GM21526 (cell line): ENCODE measurements around the gene DCBLD2.
"Not testable (repeated sequence)": the region's sequence is repeated elsewhere in the genome, so short reads cannot be mapped to it uniquely, and the experiment has no call there.

Experiments used
- ATAC-seq: cut with Tn5 transposase; IDR thresholded peaks from one replicate; pipeline ENCODE4 v1.9.1; 2021; ENCODE audit warnings: moderate library complexity; ENCODE audit not compliant: unreplicated experiment, low FRiP score

Gene DCBLD2

DNA sequence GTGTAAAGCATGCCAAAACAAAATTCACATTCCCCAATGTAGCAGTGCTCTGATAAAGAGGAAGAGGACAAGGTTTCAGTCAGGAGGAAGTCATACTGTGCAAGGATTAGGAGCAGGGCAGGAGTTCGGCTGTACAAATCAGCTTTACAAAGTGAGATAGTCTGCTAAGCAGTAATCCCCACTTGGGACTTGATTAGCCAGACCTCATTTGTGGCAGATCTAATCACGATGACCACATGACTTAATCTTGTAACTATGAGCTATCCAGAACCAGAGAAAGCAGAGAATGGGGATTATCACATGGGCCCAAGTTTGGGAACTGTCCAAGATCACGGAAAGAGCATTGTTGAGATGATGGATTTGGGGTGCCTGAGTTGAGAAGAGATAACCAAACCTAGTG is 7.8 kb downstream of the DCBLD2 start:
- no peak for ATAC-seq

DNA sequence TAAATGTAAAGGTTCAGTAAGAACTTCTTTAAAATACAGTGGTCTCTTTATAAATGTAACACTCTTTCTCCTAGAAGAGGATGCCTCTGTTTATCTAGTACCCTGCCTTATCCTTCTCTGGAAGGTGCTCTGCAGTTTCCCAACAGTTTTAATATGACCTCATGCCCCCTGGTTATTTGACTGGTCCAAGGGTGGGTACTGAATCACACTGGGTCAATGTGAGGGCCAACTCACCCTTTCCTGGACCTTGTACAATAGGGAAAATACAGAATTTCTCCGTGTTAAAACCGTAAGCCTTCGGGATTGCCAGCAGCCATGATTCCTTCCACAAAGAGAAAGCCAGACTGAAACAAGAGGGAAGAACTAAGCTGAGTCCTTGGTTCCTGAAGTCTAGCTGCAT is 9.2 kb downstream of the DCBLD2 start:
- ATAC-seq: no peak

DNA sequence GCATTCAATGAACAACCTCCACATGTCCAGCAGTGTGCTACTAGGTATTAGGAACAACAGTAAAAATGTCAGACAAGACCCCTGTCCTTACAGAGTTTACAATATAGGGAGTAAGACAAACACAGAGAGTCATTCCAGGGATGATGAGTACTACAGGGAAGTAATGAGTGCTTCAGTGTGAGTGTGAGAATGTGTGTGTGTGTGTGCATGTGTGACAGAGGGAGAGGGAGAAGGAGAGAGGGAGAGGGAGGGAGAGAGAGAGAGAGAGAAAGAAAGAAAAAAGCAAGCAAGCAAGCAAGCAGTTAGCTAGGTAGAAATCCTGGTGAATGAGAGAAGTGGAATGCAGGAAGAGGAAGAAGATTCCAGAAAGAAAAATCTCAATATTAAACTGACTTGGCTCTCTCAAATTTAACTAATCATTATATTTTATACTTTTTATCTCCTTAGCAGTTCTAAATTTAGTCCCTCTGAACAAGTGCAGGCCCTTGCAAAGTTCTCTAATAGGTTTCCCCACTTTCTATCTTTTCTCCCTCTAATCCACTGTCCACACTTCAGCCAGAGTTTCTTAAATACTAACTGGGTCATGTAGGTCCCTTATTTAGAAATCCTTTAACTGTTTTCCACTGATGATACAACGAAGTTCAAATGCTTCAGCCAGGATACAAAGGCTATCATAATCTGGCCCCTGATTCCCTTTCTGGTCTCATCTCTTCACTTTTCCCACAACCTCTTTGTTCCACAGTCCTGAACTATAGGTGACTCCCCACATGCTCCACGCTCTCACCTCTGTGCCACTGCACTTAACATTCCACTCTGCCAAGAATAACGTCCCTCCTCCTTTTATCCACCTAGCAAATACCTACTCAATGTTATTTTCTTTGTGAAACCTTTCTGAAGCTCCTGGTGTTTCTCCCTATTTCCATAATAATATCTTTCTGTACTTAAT is 10.3 kb downstream of the DCBLD2 start:
- ATAC-seq: no peak

DNA sequence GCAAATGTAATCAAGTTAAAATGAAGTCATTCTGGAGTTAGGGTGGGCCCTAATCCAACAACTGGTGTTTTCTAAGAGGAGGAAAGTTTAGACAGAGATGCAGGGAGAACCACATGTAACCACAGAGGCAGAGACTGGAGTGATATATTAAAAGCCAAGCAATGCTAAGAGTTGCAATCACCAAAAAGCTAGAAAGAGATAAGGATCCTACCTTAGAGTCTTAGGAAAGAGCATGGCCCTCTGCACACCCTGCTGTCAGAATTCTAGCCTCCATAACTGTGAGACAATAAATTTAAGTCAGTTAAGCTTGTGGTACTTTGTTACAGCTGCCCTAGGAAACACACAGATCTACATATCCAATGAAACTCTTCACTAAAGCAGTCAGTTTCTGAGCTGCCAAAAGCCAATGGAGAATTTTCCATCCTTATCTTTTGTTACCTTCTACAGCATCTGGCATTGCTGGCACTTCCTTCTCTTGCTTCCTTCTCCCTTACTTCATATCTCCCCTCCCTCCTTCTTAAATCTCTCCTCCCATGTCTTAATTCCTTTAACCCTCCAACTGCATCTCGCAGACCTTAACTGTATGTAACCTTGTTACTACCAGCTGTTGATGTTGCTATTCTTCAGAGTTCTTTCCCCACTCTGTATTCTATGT is 11.2 kb downstream of the DCBLD2 start:
- ATAC-seq: no peak

DNA sequence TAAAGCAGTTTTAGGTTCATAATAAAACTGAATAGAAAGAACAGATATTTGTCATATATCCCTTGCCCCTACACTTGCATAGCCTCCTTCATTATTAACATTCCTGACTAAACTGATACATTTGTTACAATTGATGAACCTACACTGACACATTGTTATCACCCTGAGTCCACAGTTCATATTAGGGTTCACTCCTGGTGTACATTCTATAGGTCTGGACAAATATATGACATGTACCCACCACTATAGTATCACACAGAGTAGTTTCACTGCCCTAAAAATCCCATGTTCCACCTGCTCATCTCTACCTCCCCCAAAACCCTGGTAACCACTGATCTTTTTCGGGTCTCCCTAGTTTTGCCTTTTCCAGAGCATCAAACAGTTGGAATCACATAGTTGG is 13.8 kb downstream of the DCBLD2 start:
- ATAC-seq: no peak

DNA sequence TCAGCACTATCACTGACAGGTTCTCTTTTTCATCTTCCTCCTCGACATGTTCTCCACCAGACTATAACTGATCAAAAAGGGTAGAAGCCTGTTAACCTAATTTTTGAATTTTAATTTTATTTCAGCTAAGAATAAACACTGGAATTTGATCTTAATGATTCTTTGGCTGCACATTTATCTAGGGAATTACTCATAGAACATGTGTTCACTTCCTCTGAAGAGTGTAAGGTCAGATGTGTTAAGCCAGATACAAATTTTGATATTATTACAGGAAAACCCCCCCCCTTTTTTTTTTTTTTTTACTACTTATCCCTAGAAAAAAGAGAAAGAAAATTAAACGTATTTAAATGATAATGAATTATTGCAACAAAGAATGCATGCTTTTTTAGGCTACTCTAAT is 15.0 kb downstream of the DCBLD2 start:
- ATAC-seq: no peak

DNA sequence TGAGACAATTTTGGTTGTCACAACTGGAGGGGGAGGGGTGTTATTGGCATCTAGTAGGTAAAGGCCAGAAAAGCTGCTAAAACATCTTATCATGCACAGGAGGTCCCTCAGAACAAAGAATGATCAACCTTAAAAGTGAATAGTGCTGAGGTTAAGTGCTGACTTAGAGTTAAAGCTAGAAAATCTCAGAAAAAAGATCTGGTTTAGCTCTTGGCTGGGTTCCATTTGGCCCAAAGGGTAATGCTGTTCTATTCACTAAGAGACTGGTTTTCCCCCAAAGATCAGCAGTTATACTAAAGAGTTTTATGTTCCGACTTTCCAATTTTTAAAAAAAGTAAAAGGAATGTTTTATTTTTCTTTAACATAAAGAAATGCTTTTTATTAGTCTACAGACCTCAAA is 15.6 kb downstream of the DCBLD2 start:
- no peak for ATAC-seq

DNA sequence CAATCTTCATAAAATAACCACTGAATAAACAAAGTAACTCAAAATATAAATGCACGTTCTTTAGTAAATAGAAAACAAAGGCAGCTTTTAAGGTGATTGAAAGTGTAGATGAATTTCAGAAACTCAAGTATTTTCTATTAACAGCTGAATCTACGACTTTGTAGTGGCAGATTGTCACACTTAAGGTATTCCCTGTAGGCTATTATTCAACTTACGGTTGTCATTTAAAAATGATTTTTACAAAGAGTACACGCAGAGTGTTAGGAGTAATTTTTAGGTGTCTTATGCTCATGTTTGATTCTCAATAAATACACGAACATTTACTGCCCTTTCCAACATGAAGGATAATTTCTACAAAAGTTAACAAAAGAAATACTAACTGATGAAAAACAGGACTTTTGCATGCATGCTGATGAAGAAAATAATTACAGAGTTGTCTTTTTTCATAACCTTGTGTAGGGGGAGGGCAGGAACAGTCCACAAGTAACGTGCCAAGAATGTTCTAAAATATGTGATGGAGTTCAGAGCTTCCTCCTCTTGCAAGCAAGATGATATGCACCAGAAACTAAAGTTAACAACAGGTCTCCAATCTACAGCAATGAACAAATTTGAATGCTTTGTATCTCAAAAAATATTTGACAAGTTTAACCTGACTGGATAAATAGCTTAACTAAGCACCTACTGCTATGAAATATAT is 16.7 kb downstream of the DCBLD2 start:
- no peak for ATAC-seq

DNA sequence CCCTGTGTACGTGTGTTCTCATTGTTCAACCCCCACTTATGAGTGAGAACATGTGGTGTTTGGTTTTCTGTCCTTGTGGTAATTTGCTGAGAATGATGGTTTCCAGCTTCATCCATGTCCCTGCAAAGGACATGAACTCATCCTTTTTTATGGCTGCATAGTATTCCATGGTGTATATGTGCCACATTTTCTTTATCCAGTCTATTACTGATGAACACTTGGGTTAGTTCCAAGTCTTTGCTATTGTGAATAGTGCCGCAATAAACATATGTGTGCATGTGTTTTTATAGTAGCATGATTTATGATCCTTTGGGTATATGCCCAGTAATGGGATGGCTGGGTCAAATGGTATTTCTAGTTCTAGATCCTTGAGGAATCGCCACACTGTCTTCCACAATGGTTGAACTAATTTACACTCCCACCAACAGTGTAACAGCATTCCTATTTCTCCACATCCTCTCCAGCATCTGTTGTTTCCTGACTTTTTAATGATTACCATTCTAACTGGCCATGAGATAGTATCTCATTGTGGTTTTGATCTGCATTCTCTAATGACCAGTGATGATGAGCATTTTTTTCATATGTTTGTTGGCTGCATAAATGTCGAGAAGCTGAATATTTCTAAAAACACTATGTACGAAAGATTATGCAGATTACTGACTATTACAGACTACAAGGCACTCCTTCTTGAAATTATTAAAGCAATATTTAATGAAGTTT is 18.7 kb downstream of the DCBLD2 start:
- not testable (repeated sequence) for ATAC-seq

DNA sequence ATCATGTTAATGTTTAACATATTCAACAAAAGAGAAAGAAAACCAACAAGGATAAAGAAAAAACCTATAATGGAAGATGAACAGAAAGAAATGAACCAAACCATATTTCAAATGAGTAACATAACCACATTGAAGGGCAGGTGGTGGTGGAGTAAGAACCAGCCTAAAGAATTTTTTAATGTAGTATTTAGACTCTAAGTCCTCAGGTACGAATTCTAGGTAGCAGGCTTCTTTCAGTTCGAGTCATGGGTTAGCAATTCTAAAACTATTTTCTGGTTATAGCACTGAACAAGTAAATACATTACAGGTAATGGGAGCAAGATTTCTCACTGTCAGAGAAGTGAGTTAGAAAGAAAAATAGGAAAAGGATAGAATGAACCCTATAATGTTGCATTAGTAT is 24.4 kb downstream of the DCBLD2 start:
- no peak for ATAC-seq

DNA sequence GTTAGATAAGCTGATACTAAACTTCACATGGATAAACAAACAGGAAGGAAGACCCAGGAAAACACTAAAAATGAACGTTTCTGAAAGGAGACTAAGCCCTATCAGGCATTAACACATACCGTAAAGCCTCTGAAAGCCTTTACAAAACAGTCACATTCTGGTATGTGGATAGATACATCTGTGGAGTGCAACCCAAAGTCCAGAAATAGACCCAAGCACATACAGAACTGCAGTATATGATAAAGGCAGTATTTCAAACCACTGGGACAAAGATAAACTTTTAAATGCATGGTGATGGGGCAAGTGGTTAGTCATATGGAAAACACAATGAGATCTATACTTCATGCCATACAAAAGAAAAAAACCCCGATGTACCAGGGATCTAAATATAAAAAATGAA is 26.0 kb downstream of the DCBLD2 start:
- ATAC-seq: no peak

DNA sequence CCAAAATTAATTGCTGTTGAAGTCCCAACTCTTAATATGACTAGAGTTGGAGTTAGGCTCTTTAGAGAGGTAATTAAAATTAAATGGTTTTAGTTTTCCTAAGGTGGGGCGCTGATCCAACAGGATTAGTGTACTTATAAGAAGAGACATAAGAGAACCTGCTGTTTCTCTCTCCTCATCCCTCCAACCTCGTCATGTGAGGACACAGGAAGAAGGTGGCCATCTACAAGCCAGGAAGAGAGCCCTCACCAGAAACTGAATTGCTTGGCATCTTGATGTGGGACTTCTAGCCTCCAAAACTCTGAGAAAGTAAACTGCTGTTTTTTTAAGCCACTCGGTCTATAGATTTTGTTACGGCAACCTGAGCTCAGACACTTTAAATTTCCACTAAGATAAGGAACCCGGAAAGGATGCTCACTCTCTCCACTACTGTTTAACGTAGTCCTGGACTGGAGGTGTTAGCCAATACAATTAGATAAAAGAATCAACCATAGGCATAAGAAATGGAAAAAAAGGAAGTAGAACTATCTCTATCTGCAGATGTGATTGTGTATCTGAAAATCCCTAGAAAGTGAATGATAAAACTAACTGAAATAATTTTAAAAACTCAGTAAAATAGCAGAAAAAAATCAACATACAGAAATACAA is 26.8 kb downstream of the DCBLD2 start:
- ATAC-seq: no peak

DNA sequence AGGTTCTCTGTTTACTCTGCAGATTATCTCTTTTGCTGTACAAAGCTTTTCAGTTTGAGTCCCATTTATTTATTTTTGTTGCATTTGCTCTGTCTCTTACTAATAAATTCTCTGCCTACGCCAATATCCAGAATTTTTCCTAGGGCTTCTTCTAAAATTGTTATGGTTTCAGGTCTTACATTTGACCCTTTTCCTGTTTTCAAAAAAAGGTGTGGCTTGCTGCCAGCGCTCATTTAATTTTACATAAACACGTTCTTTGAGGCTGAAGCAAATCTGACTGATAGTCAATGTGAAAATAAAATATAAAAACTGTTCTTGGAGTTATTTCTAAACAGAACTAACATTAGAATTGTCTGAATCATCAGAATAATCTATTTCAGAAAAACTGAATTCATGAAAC is 32.1 kb downstream of the DCBLD2 start:
- ATAC-seq: no peak

DNA sequence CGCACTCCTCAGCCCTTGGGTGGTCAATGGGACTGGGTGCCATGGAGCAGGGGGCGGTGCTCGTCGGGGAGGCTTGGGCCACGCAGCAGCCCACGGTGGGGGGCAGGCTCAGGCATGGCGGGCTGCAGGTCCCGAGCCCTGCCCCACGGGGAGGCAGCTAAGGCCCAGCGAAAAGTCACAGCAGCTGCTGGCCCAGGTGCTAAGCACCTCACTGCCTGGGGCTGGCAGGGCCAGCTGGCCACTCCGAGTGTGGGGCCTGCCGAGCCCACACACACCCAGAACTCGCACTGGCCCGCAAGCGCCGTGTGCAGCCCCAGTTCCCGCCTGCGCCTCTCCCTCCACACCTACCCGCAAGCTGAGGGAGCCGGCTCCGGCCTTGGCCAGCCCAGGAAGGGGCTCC is 43.5 kb downstream of the DCBLD2 start:
- not testable (repeated sequence) for ATAC-seq

DNA sequence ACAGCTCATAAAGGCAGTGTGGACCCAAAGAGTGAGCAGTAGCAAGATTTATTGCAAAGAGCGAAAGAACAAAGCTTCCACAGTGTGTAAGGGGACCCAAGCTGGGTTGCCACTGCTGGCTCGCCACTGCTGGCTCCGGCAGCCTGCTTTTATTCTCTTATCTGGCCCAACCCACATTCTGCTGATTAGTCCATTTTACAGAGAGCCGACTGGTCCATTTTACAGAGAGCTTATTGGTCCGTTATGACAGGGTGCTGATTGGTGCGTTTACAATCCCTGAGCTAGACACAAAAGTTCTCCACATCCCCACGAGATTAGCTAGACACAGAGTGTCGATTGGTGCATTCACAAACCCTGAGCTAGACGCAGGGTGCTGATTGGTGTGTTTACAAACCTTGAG is 44.2 kb downstream of the DCBLD2 start:
- not testable (repeated sequence) for ATAC-seq

DNA sequence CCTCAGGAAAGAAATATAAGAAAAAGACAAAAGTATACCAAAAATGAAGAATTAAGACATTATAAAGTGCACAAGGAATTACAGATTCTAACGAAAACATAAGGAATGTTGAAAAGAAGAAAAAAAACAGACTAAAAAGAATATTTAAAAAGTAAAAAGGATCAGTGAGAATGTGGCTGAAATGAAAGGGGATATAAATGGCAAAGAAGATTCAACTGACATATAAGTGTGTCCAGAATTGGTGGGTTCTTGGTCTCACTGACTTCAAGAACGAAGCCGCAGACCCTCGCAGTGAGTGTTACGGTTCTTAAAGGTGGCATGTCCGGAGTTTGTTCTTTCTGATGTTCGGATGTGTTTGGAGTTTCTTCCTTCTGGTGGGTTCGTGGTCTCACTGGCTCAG is 44.8 kb downstream of the DCBLD2 start:
- no peak for ATAC-seq

DNA sequence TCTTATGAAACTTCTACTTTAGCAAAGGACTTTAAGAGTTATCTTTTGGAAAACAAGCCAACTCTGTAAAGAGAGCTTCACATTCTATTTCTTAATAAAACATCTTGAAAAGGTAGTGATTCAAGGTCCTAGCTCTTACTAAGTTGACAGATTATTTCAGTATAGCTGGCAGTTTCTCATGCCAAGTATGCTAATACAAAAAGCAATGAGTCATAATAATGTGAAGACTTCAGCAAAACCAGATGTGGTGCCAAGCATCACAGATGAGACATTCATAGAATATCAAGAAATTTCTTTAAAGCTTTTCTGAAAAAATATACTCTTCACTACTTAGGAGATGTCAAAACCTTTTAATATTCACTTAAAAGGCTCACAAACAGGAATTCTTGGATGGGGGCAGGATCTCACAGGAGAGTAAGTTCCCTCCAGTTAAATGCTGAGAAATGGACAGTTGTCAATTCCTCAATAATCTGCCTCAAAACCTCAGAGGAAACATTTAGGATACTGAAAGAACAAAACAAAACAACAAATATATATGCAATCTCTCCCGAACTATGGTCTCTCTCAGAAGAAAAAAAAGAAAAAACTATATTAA is 45.6 kb downstream of the DCBLD2 start:
- no peak for ATAC-seq

DNA sequence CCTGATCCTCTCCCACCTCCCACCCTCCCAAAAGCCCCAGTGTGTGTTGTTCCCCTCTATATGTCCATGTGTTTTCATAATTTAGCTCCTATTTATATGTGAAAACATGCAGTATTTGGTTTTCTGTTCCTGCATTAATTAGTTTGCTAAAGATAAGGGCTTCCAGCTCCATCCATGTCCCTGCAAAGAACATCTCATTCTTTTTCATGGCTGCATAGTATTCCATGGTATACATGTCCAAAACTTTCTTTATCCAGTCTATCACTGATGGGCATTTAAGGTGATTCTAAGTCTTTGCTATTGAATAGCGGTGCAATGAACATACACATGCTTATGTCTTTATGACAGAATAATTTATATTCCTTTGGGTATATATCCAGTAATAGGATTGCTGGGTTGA is 53.4 kb downstream of the DCBLD2 start:
- no peak for ATAC-seq

DNA sequence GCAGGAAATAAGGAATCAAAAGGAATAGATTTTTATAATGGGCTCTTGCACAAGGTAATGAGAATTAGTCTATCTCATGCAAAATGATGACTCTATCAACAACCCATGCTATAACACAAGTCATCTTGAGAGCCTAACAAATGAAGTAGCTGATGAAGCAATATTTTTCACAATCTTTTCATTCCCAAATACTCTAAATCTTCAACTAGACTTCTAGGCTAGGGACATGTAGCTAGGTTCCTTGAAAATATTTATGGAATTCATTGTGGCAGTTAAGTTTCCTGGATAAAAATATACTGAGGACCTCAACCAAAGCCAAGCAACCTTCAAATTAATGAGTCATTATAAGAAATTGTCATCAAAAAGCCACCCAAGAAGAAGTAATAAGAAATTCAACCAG is 55.4 kb downstream of the DCBLD2 start:
- ATAC-seq: no peak
